Esophagus squamous epithelium (tissue), 4 donors: ENCODE data around the gene KLHL8.

Experiments used
- POLR2A ChIP-seq, 4 donors: fragments of 450-650 bp; IDR thresholded peaks; one replicate each; pipeline ENCODE4 v1.6.1; 2017; ENCODE audit warnings: antibody characterized with exemption in 4 of 4, mild to moderate bottlenecking in 4 of 4, moderate library complexity in 3 of 4
- TF ChIP-seq, protein P1 (sequence below), 6 experiments: fragments of 450-650 bp in 4 of 6; fragments of 200-600 bp in 2 of 6; sonication (generic) in 2 of 6; IDR thresholded peaks; one replicate each; pipeline ENCODE4 v1.5.1; 2016 to 2019; ENCODE audit warnings: antibody characterized with exemption in 6 of 6, mild to moderate bottlenecking in 4 of 6, moderate library complexity in 4 of 6

DNA sequence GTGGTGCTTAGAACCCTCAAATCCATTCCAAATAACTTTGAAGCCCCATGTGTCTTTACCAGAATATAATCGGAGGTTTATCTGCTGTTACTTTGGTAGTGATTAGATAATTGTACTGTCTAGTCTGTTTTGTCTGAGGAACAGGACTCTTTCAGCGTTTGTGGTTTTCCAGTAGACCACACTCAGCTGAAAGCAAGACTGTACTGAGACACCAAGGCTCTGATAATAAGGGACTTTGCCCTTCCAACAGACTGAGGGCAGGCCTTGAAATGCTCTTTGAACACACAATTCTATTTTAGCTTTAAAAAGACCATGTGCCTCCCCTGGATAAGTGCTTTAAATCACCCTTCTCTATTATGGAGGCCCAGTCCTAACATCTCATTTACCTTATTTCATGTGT is 76.1 kb downstream of the KLHL8 start:
- no peak for TF ChIP-seq POLR2A (IDR thresholded peaks at IDR 0.05)
- TF ChIP-seq, protein P1, sequence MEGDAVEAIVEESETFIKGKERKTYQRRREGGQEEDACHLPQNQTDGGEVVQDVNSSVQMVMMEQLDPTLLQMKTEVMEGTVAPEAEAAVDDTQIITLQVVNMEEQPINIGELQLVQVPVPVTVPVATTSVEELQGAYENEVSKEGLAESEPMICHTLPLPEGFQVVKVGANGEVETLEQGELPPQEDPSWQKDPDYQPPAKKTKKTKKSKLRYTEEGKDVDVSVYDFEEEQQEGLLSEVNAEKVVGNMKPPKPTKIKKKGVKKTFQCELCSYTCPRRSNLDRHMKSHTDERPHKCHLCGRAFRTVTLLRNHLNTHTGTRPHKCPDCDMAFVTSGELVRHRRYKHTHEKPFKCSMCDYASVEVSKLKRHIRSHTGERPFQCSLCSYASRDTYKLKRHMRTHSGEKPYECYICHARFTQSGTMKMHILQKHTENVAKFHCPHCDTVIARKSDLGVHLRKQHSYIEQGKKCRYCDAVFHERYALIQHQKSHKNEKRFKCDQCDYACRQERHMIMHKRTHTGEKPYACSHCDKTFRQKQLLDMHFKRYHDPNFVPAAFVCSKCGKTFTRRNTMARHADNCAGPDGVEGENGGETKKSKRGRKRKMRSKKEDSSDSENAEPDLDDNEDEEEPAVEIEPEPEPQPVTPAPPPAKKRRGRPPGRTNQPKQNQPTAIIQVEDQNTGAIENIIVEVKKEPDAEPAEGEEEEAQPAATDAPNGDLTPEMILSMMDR (IDR thresholded peaks at IDR 0.05), result no peak
